GM12878 (cell line): ENCODE results near the gene GGT1. TPM values are rescaled to one million over a fixed set of nuclear protein-coding genes. Genes with fewer than 3 reads are reported as not detected.

Experiments
- ATAC-seq: fragments of 200-7000 bp; cut with Tn5 transposase; 3 replicates; pipeline ENCODE4 v1.9.1; 2020; ENCODE audit warnings: mild to moderate bottlenecking, moderate library complexity
- BruUV-seq: library from RNA; stranded (reverse); fragments of 400-500 nt; replicated peaks from 2 replicates; lab custom pipeline; 2021; lab: Mats Ljungman, UMichigan
- CTCF ChIA-PET: fragments of 300-600 bp; sonication (Branson Sonifier 250); formaldehyde crosslinking; extraction: SDS; loops from one replicate; lab custom pipeline; 2021; ENCODE audit warnings: inconsistent platforms; lab: Yijun Ruan, JAX
- POLR2A ChIA-PET: fragments of 350-600 bp; formaldehyde crosslinking; extraction: SDS; loops from one replicate; lab custom pipeline; 2021; ENCODE audit warnings: inconsistent platforms; lab: Charles Lee
- RAD21 ChIA-PET: fragments of 300-600 bp; sonication (Branson Sonifier 250); formaldehyde crosslinking; loops from one replicate; lab custom pipeline; 2023; ENCODE audit warnings: antibody characterized with exemption; ENCODE audit not compliant: unreplicated experiment; lab: Charles Lee
- SMC1A ChIA-PET: fragments of 300-600 bp; sonication (Branson Sonifier 250); formaldehyde crosslinking; loops from one replicate; lab custom pipeline; 2023; ENCODE audit not compliant: unreplicated experiment, uncharacterized antibody; lab: Charles Lee
- DNase-seq: peaks from one replicate; pipeline ENCODE4 v3.0.0-alpha.2; 2011; ENCODE audit warnings: low read depth, low spot score
- FAIRE-seq: peaks from 3 replicates; lab custom pipeline; 2011; peaks lifted over from hg19 to GRCh38; lab: Jason Lieb, UNC
- H2AFZ ChIP-seq: 2 replicates; pipeline ENCODE4 v1.6.0; 2011; ENCODE audit warnings: low read depth, low read length, control low read depth; ENCODE audit not compliant: control insufficient read depth
- H3K27ac ChIP-seq: 2 replicates; pipeline ENCODE4 v1.5.1; 2011; ENCODE audit warnings: control low read depth; ENCODE audit not compliant: control insufficient read depth, insufficient read depth
- H3K27me3 ChIP-seq, 2 experiments: replicated peaks in 1 of 2; 2 replicates each; pipeline versions ENCODE4 v1.6.0 to v1.6.1; 2011; ENCODE audit warnings: low read length in 1 of 2; ENCODE audit not compliant: control insufficient read depth in 2 of 2, insufficient read depth in 2 of 2
- H3K36me3 ChIP-seq, 2 experiments: 2 replicates each; pipeline ENCODE4 v1.5.1; 2011; ENCODE audit warnings: low read length in 1 of 2; ENCODE audit not compliant: control insufficient read depth in 2 of 2, insufficient read depth in 2 of 2
- H3K4me1 ChIP-seq: 2 replicates; pipeline ENCODE4 v1.6.1; 2011; ENCODE audit warnings: mild to moderate bottlenecking, low read length, moderate library complexity, mixed read lengths; ENCODE audit not compliant: control insufficient read depth, insufficient read depth
- H3K4me2 ChIP-seq: 2 replicates; pipeline ENCODE4 v1.6.0; 2011; ENCODE audit warnings: control low read depth; ENCODE audit not compliant: control insufficient read depth, insufficient read depth
- H3K4me3 ChIP-seq: fragments of 200-600 bp; sonication (generic); 2 replicates; pipeline ENCODE4 v1.5.1; 2016
- H3K79me2 ChIP-seq: 2 replicates; pipeline ENCODE4 v1.6.0; 2011; ENCODE audit warnings: low read length; ENCODE audit not compliant: control insufficient read depth, insufficient read depth
- H3K9ac ChIP-seq: 2 replicates; pipeline ENCODE4 v1.8.0; 2011; ENCODE audit warnings: low read length, control low read depth, mixed read lengths; ENCODE audit not compliant: control insufficient read depth, insufficient read depth
- H3K9me3 ChIP-seq: replicated peaks from 3 replicates; pipeline ENCODE4 v1.5.1; 2011; ENCODE audit warnings: mild to moderate bottlenecking, low read length; ENCODE audit not compliant: control insufficient read depth, insufficient read depth
- H4K20me1 ChIP-seq: 2 replicates; pipeline ENCODE4 v1.6.0; 2011; ENCODE audit not compliant: control insufficient read depth, insufficient read depth
- CREB1 ChIP-seq: IDR thresholded peaks from 2 replicates; pipeline ENCODE4 v1.6.1; 2012; ENCODE audit warnings: low read depth, mild to moderate bottlenecking, inconsistent platforms
- E2F4 ChIP-seq: IDR thresholded peaks from 2 replicates; pipeline ENCODE4 v1.6.1; 2012; ENCODE audit warnings: low read depth, low read length, improper control_type of control experiment
- HDGF ChIP-seq: fragments of 450-650 bp; IDR thresholded peaks from 2 replicates; pipeline ENCODE4 v1.6.1; 2016; ENCODE audit warnings: antibody characterized with exemption
- JUNB ChIP-seq: IDR thresholded peaks from 2 replicates; pipeline ENCODE4 v1.6.1; 2016; ENCODE audit warnings: antibody characterized with exemption, mild to moderate bottlenecking
- LARP7 ChIP-seq: fragments of 450-650 bp; IDR thresholded peaks from 2 replicates; pipeline ENCODE4 v1.6.1; 2017; ENCODE audit warnings: mild to moderate bottlenecking
- MTA2 ChIP-seq: fragments of 450-650 bp; IDR thresholded peaks from 2 replicates; pipeline ENCODE4 v1.6.1; 2016; ENCODE audit warnings: low read depth, mild to moderate bottlenecking, moderate library complexity
- WGBS: methylation state at CpG from one replicate; pipeline ENCODE4 v1.1.6; 2016; ENCODE audit warnings: low lambda C conversion rate; ENCODE audit not compliant: insufficient replicate concordance, insufficient coverage; ENCODE audit errors: missing lambda C conversion rate; 5-methylcytosine and 5-hydroxymethylcytosine counted together
- in situ Hi-C: fragments of 300-500 bp; cut with MboI; formaldehyde crosslinking; loops from 9 replicates; pipeline ENCODE4 v1.14.3; 2018; ENCODE audit warnings: mixed read lengths
- intact Hi-C: fragments of 100-400 bp; cut with micrococcal nuclease; formaldehyde crosslinking; loops from one replicate; pipeline ENCODE4 v1.14.2; 2022; ENCODE audit not compliant: unreplicated experiment
- polyA plus RNA-seq, 11 experiments: library from polyadenylated mRNA; depleted of rRNA in 4 of 11; unstranded in 6 of 11; stranded (reverse) in 5 of 11; fragments of >200 nt; fragmentation: Nextera tagmentation in 4 of 11; fragmentation: Illumina TruSeq in 1 of 11; extraction: Ambion mirVana in 4 of 11; extraction: Trizol in 1 of 11; gene quantifications; 1 replicate in 1 of 11; 2 replicates in 10 of 11; pipeline versions ENCODE4 v1.2.1 to v1.2.3, GENCODE V29; 2011 to 2016; ENCODE audit warnings: inconsistent platforms in 2 of 11, missing spikeins in 2 of 11, low read depth in 1 of 11
- total RNA-seq, 4 experiments: library from RNA; depleted of rRNA in 3 of 4; stranded (reverse); fragments of >200 nt in 3 of 4; fragmentation: Illumina TruSeq in 1 of 4; extraction: Trizol in 1 of 4; gene quantifications; 2 replicates each; pipeline versions ENCODE4 v1.2.1 to v1.2.3, GENCODE V29; 2013 to 2021

GGT1 gene
- total and polyA plus RNA-seq, 10 of the 15 experiments (the other 5 are each of a cell fraction or from before 2014, with no cell fraction given): 0.47 to 26.6 (median 9.1) TPM

DNA sequence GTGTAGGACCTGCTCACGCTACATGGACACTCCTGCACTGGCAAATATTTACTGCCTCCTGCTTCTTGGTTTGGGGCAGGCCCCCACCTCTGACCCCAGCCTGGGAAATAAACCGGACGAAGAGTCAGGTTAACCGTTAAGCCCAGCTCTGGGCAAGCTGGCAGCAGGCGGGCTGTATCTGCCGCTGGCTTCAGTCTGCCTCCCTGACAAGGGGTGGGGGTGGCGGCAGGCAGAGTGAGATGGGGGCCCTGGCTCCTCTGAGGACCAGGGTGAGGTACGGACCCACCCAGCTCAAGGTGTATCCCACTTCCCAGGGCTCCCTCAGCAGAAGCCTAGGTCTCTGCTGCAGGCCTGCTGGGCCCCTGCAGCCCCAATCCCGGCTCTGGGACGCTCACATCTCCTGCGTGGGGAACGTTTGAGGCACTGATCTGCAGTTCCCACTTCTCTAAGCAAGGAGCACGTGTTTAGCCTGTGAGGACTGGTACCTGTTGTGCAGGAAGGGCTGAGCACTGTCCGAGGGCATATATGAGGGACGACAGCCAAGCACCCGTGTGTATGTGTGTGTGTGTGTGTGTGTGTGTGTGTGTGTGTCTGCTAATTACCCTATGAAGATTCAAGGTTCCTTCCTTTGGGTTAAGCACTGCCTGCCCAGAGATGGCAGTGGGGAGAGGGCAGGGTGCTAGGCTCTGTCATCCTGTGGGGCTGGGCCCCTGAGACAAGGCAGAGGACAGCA lies 9.0 kb upstream of the GGT1 start (continued):
- TF ChIP-seq E2F4: no peak

DNA sequence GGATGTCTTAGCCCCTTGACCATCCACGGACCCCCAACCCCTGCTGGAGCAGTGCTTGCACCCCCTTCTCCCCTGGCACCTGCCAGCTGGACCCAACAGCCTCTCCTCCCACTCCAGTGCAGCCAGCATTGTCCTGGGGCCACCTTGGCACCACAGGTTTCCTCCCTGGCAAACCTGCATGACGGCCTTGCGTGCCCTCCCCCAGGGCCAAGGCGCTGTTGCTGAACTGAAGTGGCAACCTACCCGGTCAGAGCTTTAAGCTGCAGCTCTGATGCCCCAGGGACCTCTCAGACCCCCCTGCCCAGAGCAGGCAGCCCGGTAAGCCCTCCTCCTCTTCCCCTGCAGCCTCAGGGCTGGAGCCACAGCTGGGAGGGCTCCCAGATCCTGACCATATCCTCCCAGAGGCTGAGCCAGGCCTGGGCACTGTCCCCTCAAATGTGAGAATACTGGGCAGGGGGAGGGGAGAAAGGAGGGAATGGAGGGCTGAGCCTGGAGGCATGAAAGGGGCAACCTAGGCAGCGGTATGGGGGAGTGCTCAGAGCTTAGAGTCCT lies 8.3 kb upstream of the GGT1 start:
- no peak overlapping the region for H3K27ac ChIP-seq
- ATAC-seq: no peak
- H3K9ac ChIP-seq: no peak overlapping the region
- H3K4me1 ChIP-seq: no peaks in the 10 kb centered on the region
- H3K9me3 ChIP-seq: no peaks in the 10 kb centered on the region
- H3K27me3 ChIP-seq: no peaks in the 10 kb centered on the region
- H3K4me3 ChIP-seq: no peak overlapping the region
- no peak overlapping the region for H2AFZ ChIP-seq
- intact Hi-C loops (no loop called here), in situ Hi-C loops (no loop called here)
- ChIA-PET CTCF (interaction anchor here (1.2 kb wide), 1 partner anchor 9 kb away, joined by 3 read pairs; no protein-coding TSS in a partner anchor), POLR2A (no interaction called here), RAD21 (no interaction called here), SMC1A (no interaction called here)
- FAIRE-seq: no peak
- H3K4me2 ChIP-seq: no peak overlapping the region
- H3K36me3 ChIP-seq: no peaks in the 10 kb centered on the region
- no TSS peak for BruUV-seq
- 35% methylated on average over 7 of the region's 7 CpGs for whole genome bisulfite sequencing
- TF ChIP-seq CREB1 (no peak), MTA2 (no peak), HDGF (no peak), JUNB (no peak), LARP7 (no peak)
- no peak for DNase-seq
- H3K79me2 ChIP-seq: no peaks in the 10 kb centered on the region
- no peaks in the 10 kb centered on the region for H4K20me1 ChIP-seq
